Suprapubic skin (tissue), 3 donors: ENCODE data around the gene DCX.

Source experiments
- CTCF ChIP-seq, 2 donors: fragments of 200-600 bp in 1 of 2; fragments of 450-650 bp in 1 of 2; sonication (generic) in 1 of 2; IDR thresholded peaks; one replicate each; pipeline ENCODE4 v1.5.1; 2016 to 2019; ENCODE audit warnings: antibody characterized with exemption in 2 of 2, mild to moderate bottlenecking in 1 of 2, moderate library complexity in 1 of 2
- POLR2A ChIP-seq, 2 donors: fragments of 450-650 bp; IDR thresholded peaks; one replicate each; pipeline ENCODE4 v1.6.1; 2017; ENCODE audit warnings: antibody characterized with exemption in 2 of 2, mild to moderate bottlenecking in 2 of 2, moderate library complexity in 2 of 2

GRCh38 chrX:111244235-111244750 lies 167.7 kb downstream of the DCX start:
- TF ChIP-seq CTCF (IDR thresholded peaks at IDR 0.05) (peak; percentile 14 to 17), POLR2A (IDR thresholded peaks at IDR 0.05) (no peak)
